ENCODE data around the gene DCTN3.

DNA sequence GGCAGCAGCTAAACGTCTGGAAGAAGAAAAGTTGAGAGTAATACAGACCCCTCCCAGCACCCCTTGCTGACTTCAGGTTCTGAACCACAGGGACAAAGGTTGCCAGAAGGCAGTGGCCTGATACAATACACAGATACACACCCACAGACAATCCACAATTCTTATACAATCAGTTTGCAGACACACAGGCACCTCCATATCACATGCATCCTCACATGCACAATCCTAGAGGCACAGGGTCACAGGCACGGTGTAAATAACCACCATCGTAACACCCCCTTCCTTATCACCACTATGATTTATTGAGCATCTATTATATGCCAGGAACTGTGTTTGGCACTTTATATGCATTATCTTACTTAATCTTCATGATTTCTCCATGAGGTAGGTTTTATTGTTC, 39.0 kb downstream of the DCTN3 start:
- TF ChIP-seq RAD21 (IDR thresholded peaks at IDR 0.05; ENCODE audit: low read depth) (no peak), TAF1 (IDR thresholded peaks at IDR 0.05; ENCODE audit: low read depth) (no peak), MAX (IDR thresholded peaks at IDR 0.05) (no peak), TEAD4 (IDR thresholded peaks at IDR 0.05) (no peak), CREB1 (IDR thresholded peaks at IDR 0.05; ENCODE audit: low read depth) (no peak), EP300 (IDR thresholded peaks at IDR 0.05; ENCODE audit: borderline replicate concordance) (no peak), FOXM1 (IDR thresholded peaks at IDR 0.05; ENCODE audit: borderline replicate concordance, low read depth) (no peak)
- TF ChIP-seq, protein P1, sequence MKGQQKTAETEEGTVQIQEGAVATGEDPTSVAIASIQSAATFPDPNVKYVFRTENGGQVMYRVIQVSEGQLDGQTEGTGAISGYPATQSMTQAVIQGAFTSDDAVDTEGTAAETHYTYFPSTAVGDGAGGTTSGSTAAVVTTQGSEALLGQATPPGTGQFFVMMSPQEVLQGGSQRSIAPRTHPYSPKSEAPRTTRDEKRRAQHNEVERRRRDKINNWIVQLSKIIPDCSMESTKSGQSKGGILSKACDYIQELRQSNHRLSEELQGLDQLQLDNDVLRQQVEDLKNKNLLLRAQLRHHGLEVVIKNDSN (IDR thresholded peaks at IDR 0.05), result no peak

Measured in Ishikawa (cell line).